ENCODE results near the gene ZNF581. TPM values are rescaled to one million over a fixed set of nuclear protein-coding genes. Genes with fewer than 3 reads are reported as not detected.

Gene ZNF581
- total RNA-seq, 2 experiments from 2014 or later, result 22.7 to 24.4 TPM

GRCh38 chr19:55677572-55678028 is 34.2 kb downstream of the ZNF581 start:
- Mint-ChIP-seq H3K27me3 (ENCODE audit: low read depth) (no peaks in the 10 kb centered on the region), H3K4me1 (ENCODE audit: low read depth) (peaks cover 54% of the 10 kb centered on the region), H3K4me3 (no peak overlapping the region), H3K36me3 (ENCODE audit: low read depth) (peaks cover 50% of the 10 kb centered on the region), H3K27ac (no peak overlapping the region), H3K9me3 (ENCODE audit: insufficient read depth) (no peaks in the 10 kb centered on the region)
- no peak for DNase-seq
- ATAC-seq, result no peak
- ChIA-PET POLR2A (no interaction called here), CTCF (no interaction called here)

DNA sequence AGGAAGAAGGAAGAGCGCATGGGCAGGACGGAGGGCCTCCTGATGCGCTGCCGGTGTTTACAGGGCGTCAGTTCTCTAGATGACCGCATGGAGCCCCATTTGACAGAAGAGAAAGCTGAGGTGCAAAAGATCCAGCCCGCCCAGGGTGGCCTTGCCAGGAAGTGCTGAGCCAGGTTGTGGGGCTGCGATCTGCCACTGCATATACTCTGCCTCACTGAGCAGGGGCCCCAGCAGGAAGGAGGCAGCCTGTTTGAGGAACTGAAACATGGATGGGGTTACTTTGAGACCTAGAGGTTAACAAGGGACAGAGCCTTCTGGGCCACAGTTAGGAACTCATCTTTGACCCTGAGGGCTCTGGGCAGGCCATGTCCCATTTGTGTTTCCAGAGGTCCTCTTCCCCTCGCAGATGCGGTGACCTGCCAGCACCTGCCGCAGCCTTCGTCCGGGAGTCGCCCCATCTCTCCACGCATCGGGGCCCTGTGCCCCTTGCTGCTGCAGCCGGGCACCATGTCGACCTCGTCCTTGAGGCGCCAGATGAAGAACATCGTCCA is 34.7 kb downstream of the ZNF581 start:
- Mint-ChIP-seq H3K4me3 (no peak overlapping the region), H3K27ac (no peak overlapping the region), H3K27me3 (ENCODE audit: low read depth) (no peaks in the 10 kb centered on the region), H3K9me3 (ENCODE audit: insufficient read depth) (no peaks in the 10 kb centered on the region), H3K36me3 (ENCODE audit: low read depth) (peaks cover 49% of the 10 kb centered on the region), H3K4me1 (ENCODE audit: low read depth) (peaks cover 51% of the 10 kb centered on the region)
- POLR2A ChIA-PET, result no interaction called here
- DNase-seq, result no peak
- CTCF ChIA-PET, result no interaction called here
- ATAC-seq, result no peak

GRCh38 chr19:55679343-55680257 is 36.2 kb downstream of the ZNF581 start:
- H3K27ac Mint-ChIP-seq, result peak overlapping the region; percentile 18
- H3K36me3 Mint-ChIP-seq (ENCODE audit: low read depth), result peaks cover 47% of the 10 kb centered on the region
- no peak for ATAC-seq
- H3K4me3 Mint-ChIP-seq, result no peak overlapping the region
- POLR2A ChIA-PET, result no interaction called here
- no peaks in the 10 kb centered on the region for H3K27me3 Mint-ChIP-seq (ENCODE audit: low read depth)
- CTCF ChIA-PET, result no interaction called here
- no peak for DNase-seq
- peaks cover 40% of the 10 kb centered on the region for H3K4me1 Mint-ChIP-seq (ENCODE audit: low read depth)
- no peaks in the 10 kb centered on the region for H3K9me3 Mint-ChIP-seq (ENCODE audit: insufficient read depth)

- Mint-ChIP-seq H3K4me3 (no peak overlapping the region), H3K4me1 (ENCODE audit: low read depth) (peaks cover 39% of the 10 kb centered on the region), H3K9me3 (ENCODE audit: insufficient read depth) (no peaks in the 10 kb centered on the region), H3K36me3 (ENCODE audit: low read depth) (peaks cover 47% of the 10 kb centered on the region), H3K27ac (no peak overlapping the region), H3K27me3 (ENCODE audit: low read depth) (no peaks in the 10 kb centered on the region)
- no peak for ATAC-seq
- ChIA-PET CTCF (no interaction called here), POLR2A (no interaction called here)
- DNase-seq, result no peak
These were observed 37.1 kb downstream of the ZNF581 start for GRCh38 chr19:55680339-55681130.

- Mint-ChIP-seq H3K4me1 (ENCODE audit: low read depth) (peaks cover 33% of the 10 kb centered on the region), H3K27ac (no peak overlapping the region), H3K9me3 (ENCODE audit: insufficient read depth) (no peaks in the 10 kb centered on the region), H3K27me3 (ENCODE audit: low read depth) (no peaks in the 10 kb centered on the region), H3K4me3 (no peak overlapping the region), H3K36me3 (ENCODE audit: low read depth) (peaks cover 52% of the 10 kb centered on the region)
- CTCF ChIA-PET, result interaction anchor here (0.7 to 1.2 kb wide), 2 partner anchors 10 to 27 kb away, joined by 3 to 4 read pairs; partner anchors contain the start of gene U2AF2
- no peak for DNase-seq
- ATAC-seq, result no peak
- POLR2A ChIA-PET, result interaction anchor here (0.6 to 0.7 kb wide), 2 partner anchors 93 to 1232 kb away, joined by 3 to 4 read pairs; partner anchors contain the start of gene LENG8
These were observed 38.0 kb downstream of the ZNF581 start for GRCh38 chr19:55681131-55682092.

- ATAC-seq, result no peak
- no peak for DNase-seq
- no peak overlapping the region for H3K4me3 Mint-ChIP-seq
- H3K27me3 Mint-ChIP-seq (ENCODE audit: low read depth), result no peaks in the 10 kb centered on the region
- peaks cover 13% of the 10 kb centered on the region for H3K4me1 Mint-ChIP-seq (ENCODE audit: low read depth)
- CTCF ChIA-PET, result no interaction called here
- H3K27ac Mint-ChIP-seq, result no peak overlapping the region
- no peaks in the 10 kb centered on the region for H3K9me3 Mint-ChIP-seq (ENCODE audit: insufficient read depth)
- H3K36me3 Mint-ChIP-seq (ENCODE audit: low read depth), result peaks cover 34% of the 10 kb centered on the region
- POLR2A ChIA-PET, result no interaction called here
These were observed 40.2 kb downstream of the ZNF581 start for GRCh38 chr19:55683449-55684261.

DNA sequence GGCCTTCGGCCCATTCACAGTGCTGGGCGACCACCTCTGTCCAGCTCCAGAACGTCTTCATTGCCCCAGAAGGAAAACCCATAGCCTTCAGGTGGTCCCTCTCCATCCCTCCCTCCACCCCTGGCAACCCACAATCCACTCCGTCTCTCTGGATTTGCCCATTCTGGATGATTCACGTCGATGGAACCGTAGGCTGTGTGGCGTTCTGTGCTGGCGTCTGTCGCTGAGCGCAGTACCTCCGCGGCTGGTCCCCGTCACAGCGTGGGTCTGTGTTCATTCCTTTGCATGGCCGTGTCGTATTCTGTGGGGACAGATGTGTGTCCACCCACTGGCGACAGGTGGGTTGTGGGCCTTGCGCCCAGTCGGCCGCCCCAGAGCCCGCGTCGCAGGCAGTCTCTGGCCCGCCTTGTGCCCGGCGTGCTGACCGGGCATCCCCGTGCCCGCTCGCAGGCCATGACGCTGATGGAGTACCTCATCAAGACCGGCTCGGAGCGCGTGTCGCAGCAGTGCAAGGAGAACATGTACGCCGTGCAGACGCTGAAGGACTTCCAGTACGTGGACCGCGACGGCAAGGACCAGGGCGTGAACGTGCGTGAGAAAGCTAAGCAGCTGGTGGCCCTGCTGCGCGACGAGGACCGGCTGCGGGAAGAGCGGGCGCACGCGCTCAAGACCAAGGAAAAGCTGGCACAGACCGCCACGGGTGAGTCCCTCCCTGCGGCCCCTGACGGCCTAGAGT is 41.7 kb downstream of the ZNF581 start:
- POLR2A ChIA-PET, result no interaction called here
- Mint-ChIP-seq H3K36me3 (ENCODE audit: low read depth) (peaks cover 33% of the 10 kb centered on the region), H3K4me1 (ENCODE audit: low read depth) (peaks cover 4% of the 10 kb centered on the region), H3K4me3 (no peak overlapping the region), H3K9me3 (ENCODE audit: insufficient read depth) (no peaks in the 10 kb centered on the region), H3K27ac (no peak overlapping the region), H3K27me3 (ENCODE audit: low read depth) (no peaks in the 10 kb centered on the region)
- no peak for DNase-seq
- no peak for ATAC-seq
- CTCF ChIA-PET, result no interaction called here

GRCh38 chr19:55685776-55686175 is 42.3 kb downstream of the ZNF581 start:
- H3K4me1 Mint-ChIP-seq (ENCODE audit: low read depth), result peaks cover 4% of the 10 kb centered on the region
- CTCF ChIA-PET, result no interaction called here
- ATAC-seq, result no peak
- POLR2A ChIA-PET, result no interaction called here
- no peak overlapping the region for H3K4me3 Mint-ChIP-seq
- no peaks in the 10 kb centered on the region for H3K9me3 Mint-ChIP-seq (ENCODE audit: insufficient read depth)
- no peak overlapping the region for H3K27ac Mint-ChIP-seq
- H3K36me3 Mint-ChIP-seq (ENCODE audit: low read depth), result peaks cover 32% of the 10 kb centered on the region
- no peaks in the 10 kb centered on the region for H3K27me3 Mint-ChIP-seq (ENCODE audit: low read depth)
- no peak for DNase-seq

DNA sequence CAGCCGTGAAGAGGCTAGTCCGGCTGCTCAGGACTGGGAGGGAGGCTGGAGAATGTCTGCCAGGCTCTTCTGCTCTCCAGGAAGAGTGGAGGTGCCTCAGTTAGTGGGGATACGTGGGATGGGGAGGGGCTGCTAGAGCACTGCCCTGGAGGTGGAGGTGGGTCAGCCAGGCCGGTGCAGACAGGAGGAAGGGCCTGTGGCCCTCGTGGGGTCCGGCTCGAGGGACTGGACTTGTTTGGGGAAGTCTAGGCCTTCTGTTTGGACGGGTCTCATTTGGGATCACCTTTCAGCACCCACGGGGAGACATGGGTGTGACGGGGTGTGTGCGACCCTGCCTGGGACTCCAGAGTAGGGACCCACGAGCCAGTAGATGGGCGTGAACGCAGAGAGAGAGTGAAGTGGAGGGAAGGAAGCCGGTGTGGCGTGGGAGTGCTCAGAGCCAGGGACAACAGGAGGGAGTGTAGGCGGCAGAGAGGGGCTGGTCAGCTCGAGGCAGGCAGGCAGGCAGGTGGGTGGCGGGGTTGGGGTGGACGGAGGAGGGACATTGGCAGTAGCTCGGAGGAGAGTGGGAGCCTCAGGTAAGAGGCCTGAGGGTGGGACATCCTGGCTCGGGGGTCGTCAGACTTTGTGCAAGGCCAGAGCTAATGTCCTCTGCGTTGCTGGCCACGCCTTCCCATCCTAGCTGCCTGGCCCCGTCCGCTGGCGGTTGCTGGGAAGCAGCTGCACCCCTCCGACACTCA is 43.0 kb downstream of the ZNF581 start:
- Mint-ChIP-seq H3K4me3 (no peak overlapping the region), H3K27ac (no peak overlapping the region), H3K27me3 (ENCODE audit: low read depth) (no peaks in the 10 kb centered on the region), H3K4me1 (ENCODE audit: low read depth) (peaks cover 4% of the 10 kb centered on the region), H3K9me3 (ENCODE audit: insufficient read depth) (no peaks in the 10 kb centered on the region), H3K36me3 (ENCODE audit: low read depth) (peaks cover 31% of the 10 kb centered on the region)
- ChIA-PET CTCF (no interaction called here), POLR2A (interaction anchor here (0.7 kb wide), 1 partner anchor 29 kb away, joined by 3 read pairs; no protein-coding TSS in a partner anchor)
- ATAC-seq (no peak), DNase-seq (no peak)

Data from activated CD8-positive, alpha-beta T cell treated with anti-CD3 and anti-CD28 coated beads, Interleukin-2, amount 10 ng/mL, durations not matched to agents 7 days and 5 days (primary cell).